HCT116 (cell line): Measurements from ENCODE around the gene SPATS2L. TPM values are rescaled to one million over a fixed set of nuclear protein-coding genes. Genes with fewer than 3 reads are reported as not detected.
A peak's percentile ranks its signal among the peaks of the same experiment; 100 is the strongest.

Experiments
- ATAC-seq: fragments of 200-7000 bp; cut with Tn5 transposase; 2 replicates; pipeline ENCODE4 v1.9.1; 2020; ENCODE audit warnings: mild to moderate bottlenecking, moderate library complexity
- BruUV-seq: library from RNA; stranded (reverse); fragments of 400-500 nt; replicated peaks from 2 replicates; lab custom pipeline; 2021; lab: Mats Ljungman, UMichigan
- CTCF ChIA-PET: fragments of 300-600 bp; sonication (Branson Sonifier 250); formaldehyde crosslinking; loops from one replicate; lab custom pipeline; 2021; ENCODE audit warnings: antibody characterized with exemption; lab: Charles Lee
- POLR2A ChIA-PET: fragments of 300-600, 350-600 bp; sonication (Branson Sonifier 250); formaldehyde crosslinking; loops from one replicate; lab custom pipeline; 2021; ENCODE audit warnings: antibody characterized with exemption; lab: Charles Lee
- RAD21 ChIA-PET, 2 experiments: fragments of 300-600 bp; sonication (Branson Sonifier 250); formaldehyde crosslinking; loops; one replicate each; lab custom pipeline; 2023; ENCODE audit warnings: low total read pairs in 2 of 2; ENCODE audit not compliant: uncharacterized antibody in 2 of 2, unreplicated experiment in 2 of 2, low non-redundant PET in 1 of 2; lab: Charles Lee
- DNase-seq: peaks from one replicate; pipeline ENCODE4 v3.0.0-alpha.2; 2010; ENCODE audit warnings: low read depth, low spot score
- H2AFZ ChIP-seq: fragments of 200-600 bp; shearing (Covaris generic), sonication (generic); 2 replicates; pipeline ENCODE4 v1.6.1; 2017; ENCODE audit warnings: low read depth, mixed run types, mixed read lengths, antibody characterized with exemption, low read length; ENCODE audit not compliant: poor library complexity, severe bottlenecking
- H3K27ac ChIP-seq: 2 replicates; pipeline ENCODE4 v1.5.1; 2012; ENCODE audit warnings: low read depth, low read length
- H3K27me3 ChIP-seq: fragments of 200-600 bp; sonication (generic); 2 replicates; pipeline ENCODE4 v1.6.1; 2016; ENCODE audit warnings: mixed run types, low read length, mixed read lengths; ENCODE audit not compliant: insufficient read depth
- H3K36me3 ChIP-seq, 2 experiments: fragments of 200-500 bp in 1 of 2; fragments of 200-600 bp in 1 of 2; sonication (Bioruptor generic) in 1 of 2; sonication (generic) in 1 of 2; 2 replicates each; pipeline versions ENCODE4 v1.5.1 to v1.6.1; 2014 to 2016; ENCODE audit warnings: low read length in 2 of 2, inconsistent platforms in 1 of 2, mixed read lengths in 1 of 2, mixed run types in 1 of 2; ENCODE audit not compliant: insufficient read depth in 2 of 2, control insufficient read depth in 1 of 2
- H3K4me1 ChIP-seq, 2 experiments: fragments of 200-600 bp in 1 of 2; sonication (generic) in 1 of 2; 2 replicates each; pipeline versions ENCODE4 v1.5.1 to v1.6.1; 2012 to 2017; ENCODE audit warnings: low read length in 2 of 2, inconsistent platforms in 1 of 2, mild to moderate bottlenecking in 1 of 2, mixed read lengths in 1 of 2, mixed run types in 1 of 2, moderate library complexity in 1 of 2; ENCODE audit not compliant: insufficient read depth in 2 of 2, control insufficient read depth in 1 of 2
- H3K4me2 ChIP-seq: fragments of 200-600 bp; sonication (generic); 2 replicates; pipeline ENCODE4 v1.6.1; 2017; ENCODE audit warnings: mixed run types, low read length, mixed read lengths
- H3K4me3 ChIP-seq, 2 experiments: fragments of 200-600 bp in 1 of 2; sonication (generic) in 1 of 2; replicated peaks in 1 of 2; 2 replicates each; pipeline ENCODE4 v1.5.1; 2011 to 2016; ENCODE audit warnings: low read length in 2 of 2, control low read depth in 1 of 2, low read depth in 1 of 2, mild to moderate bottlenecking in 1 of 2, mixed read lengths in 1 of 2, mixed run types in 1 of 2
- H3K79me2 ChIP-seq: fragments of 200-600 bp; sonication (generic); 2 replicates; pipeline ENCODE4 v1.6.1; 2017; ENCODE audit warnings: mild to moderate bottlenecking, mixed run types, low read length, moderate library complexity, mixed read lengths; ENCODE audit not compliant: insufficient read depth
- H3K9ac ChIP-seq: fragments of 200-600 bp; sonication (generic); 2 replicates; pipeline ENCODE4 v1.6.1; 2016; ENCODE audit warnings: low read length, mixed read lengths
- H3K9me2 ChIP-seq: fragments of 200-600 bp; sonication (generic), shearing (Covaris generic); 2 replicates; pipeline ENCODE4 v1.6.1; 2017; ENCODE audit warnings: mixed run types, mild to moderate bottlenecking, moderate library complexity; ENCODE audit not compliant: insufficient read depth
- H3K9me3 ChIP-seq, 2 experiments: fragments of 200-500 bp in 1 of 2; fragments of 200-600 bp in 1 of 2; sonication (Bioruptor generic) in 1 of 2; sonication (generic) in 1 of 2; 2 replicates each; pipeline ENCODE4 v1.6.1; 2014 to 2017; ENCODE audit warnings: low read length in 2 of 2, mixed read lengths in 2 of 2, inconsistent platforms in 1 of 2, low read depth in 1 of 2, mild to moderate bottlenecking in 1 of 2, mixed run types in 1 of 2, moderate library complexity in 1 of 2; ENCODE audit not compliant: control insufficient read depth in 1 of 2, insufficient read depth in 1 of 2
- H4K20me1 ChIP-seq: fragments of 200-600 bp; sonication (generic), shearing (Covaris generic); 2 replicates; pipeline ENCODE4 v1.6.1; 2017; ENCODE audit warnings: mixed run types, mild to moderate bottlenecking, moderate library complexity; ENCODE audit not compliant: insufficient read depth
- ATF3 ChIP-seq: IDR thresholded peaks from 2 replicates; pipeline ENCODE4 v1.6.1; 2012
- CBX3 ChIP-seq: IDR thresholded peaks from 2 replicates; pipeline ENCODE4 v1.6.1; 2012; ENCODE audit warnings: low read depth
- CEBPB ChIP-seq: IDR thresholded peaks from 2 replicates; pipeline ENCODE4 v1.6.1; 2012; ENCODE audit warnings: low read depth
- EGR1 ChIP-seq: IDR thresholded peaks from 2 replicates; pipeline ENCODE4 v1.6.1; 2012; ENCODE audit warnings: low read depth
- ELF1 ChIP-seq: IDR thresholded peaks from 2 replicates; pipeline ENCODE4 v1.6.1; 2012; ENCODE audit warnings: low read depth, borderline replicate concordance
- EZH2 ChIP-seq: fragments of 200-600 bp; sonication (generic); IDR thresholded peaks from 2 replicates; pipeline ENCODE4 v1.6.1; 2017; ENCODE audit warnings: antibody characterized with exemption, mixed run types
- EZH2phosphoT487 ChIP-seq: fragments of 200-600 bp; IDR thresholded peaks from 2 replicates; pipeline ENCODE4 v1.6.1; 2018; ENCODE audit warnings: antibody characterized with exemption, borderline replicate concordance
- FOSL1 ChIP-seq: IDR thresholded peaks from 2 replicates; pipeline ENCODE4 v1.6.1; 2012; ENCODE audit warnings: low read depth
- JUND ChIP-seq: IDR thresholded peaks from 2 replicates; pipeline ENCODE4 v1.6.1; 2012
- MAX ChIP-seq: IDR thresholded peaks from 2 replicates; pipeline ENCODE4 v1.6.1; 2012
- POLR2A ChIP-seq: IDR thresholded peaks from 2 replicates; pipeline ENCODE4 v1.7.0; 2011; ENCODE audit warnings: borderline replicate concordance; ENCODE audit not compliant: insufficient read depth, insufficient read length; ENCODE audit errors: extremely low read depth
- POLR2AphosphoS5 ChIP-seq: IDR thresholded peaks from 2 replicates; pipeline ENCODE4 v1.6.1; 2011; ENCODE audit warnings: mild to moderate bottlenecking, low read depth, low read length, moderate library complexity
- RAD21 ChIP-seq: IDR thresholded peaks from 2 replicates; pipeline ENCODE4 v1.6.1; 2012; ENCODE audit warnings: low read depth, mild to moderate bottlenecking
- SIN3A ChIP-seq: IDR thresholded peaks from 2 replicates; pipeline ENCODE4 v1.6.1; 2012; ENCODE audit warnings: low read depth
- SP1 ChIP-seq: IDR thresholded peaks from 2 replicates; pipeline ENCODE4 v1.6.1; 2012; ENCODE audit warnings: low read depth
- SRF ChIP-seq: IDR thresholded peaks from 2 replicates; pipeline ENCODE4 v1.6.1; 2012; ENCODE audit warnings: low read depth
- TCF7L2 ChIP-seq: IDR thresholded peaks from 2 replicates; pipeline ENCODE4 v1.7.0; 2011; ENCODE audit warnings: borderline replicate concordance, inconsistent platforms; ENCODE audit not compliant: insufficient read depth, insufficient read length; ENCODE audit errors: extremely low read depth
- ZBTB33 ChIP-seq: IDR thresholded peaks from 2 replicates; pipeline ENCODE4 v1.6.1; 2011; ENCODE audit warnings: mild to moderate bottlenecking, low read length, moderate library complexity; ENCODE audit not compliant: insufficient replicate concordance; ENCODE audit errors: extremely low read depth
- ZFX ChIP-seq: fragments of 450-650 bp; IDR thresholded peaks from 2 replicates; pipeline ENCODE4 v1.6.1; 2017
- ZNF274 ChIP-seq: fragments of 200-500 bp; sonication (Bioruptor generic); IDR thresholded peaks from 2 replicates; pipeline ENCODE4 v1.6.1; 2014; ENCODE audit warnings: mild to moderate bottlenecking, low read depth, low read length, inconsistent platforms
- intact Hi-C: fragments of 100-400 bp; cut with micrococcal nuclease; formaldehyde crosslinking; loops from 2 replicates; pipeline ENCODE4 v1.10.0; 2022
- total RNA-seq: library from RNA; stranded (reverse); gene quantifications from one replicate; pipeline ENCODE4 v1.2.1, GENCODE V29; 2021; ENCODE audit not compliant: unreplicated experiment
- TF ChIP-seq, protein P1 (sequence below), 3 experiments: fragments of 200-600 bp in 1 of 3; sonication (generic) in 1 of 3; IDR thresholded peaks in 2 of 3; conservative IDR thresholded peaks in 1 of 3; 2 replicates each; pipeline ENCODE4 v1.5.1; 2012 to 2017; ENCODE audit warnings: low read depth in 2 of 3, low read length in 2 of 3, antibody characterized with exemption in 1 of 3, borderline replicate concordance in 1 of 3, control low read depth in 1 of 3, mild to moderate bottlenecking in 1 of 3, mixed read lengths in 1 of 3, mixed run types in 1 of 3, moderate library complexity in 1 of 3; ENCODE audit not compliant: insufficient read depth in 1 of 3

The SPATS2L gene
- total RNA-seq, 1 experiment from 2014 or later: 87.1 TPM

DNA sequence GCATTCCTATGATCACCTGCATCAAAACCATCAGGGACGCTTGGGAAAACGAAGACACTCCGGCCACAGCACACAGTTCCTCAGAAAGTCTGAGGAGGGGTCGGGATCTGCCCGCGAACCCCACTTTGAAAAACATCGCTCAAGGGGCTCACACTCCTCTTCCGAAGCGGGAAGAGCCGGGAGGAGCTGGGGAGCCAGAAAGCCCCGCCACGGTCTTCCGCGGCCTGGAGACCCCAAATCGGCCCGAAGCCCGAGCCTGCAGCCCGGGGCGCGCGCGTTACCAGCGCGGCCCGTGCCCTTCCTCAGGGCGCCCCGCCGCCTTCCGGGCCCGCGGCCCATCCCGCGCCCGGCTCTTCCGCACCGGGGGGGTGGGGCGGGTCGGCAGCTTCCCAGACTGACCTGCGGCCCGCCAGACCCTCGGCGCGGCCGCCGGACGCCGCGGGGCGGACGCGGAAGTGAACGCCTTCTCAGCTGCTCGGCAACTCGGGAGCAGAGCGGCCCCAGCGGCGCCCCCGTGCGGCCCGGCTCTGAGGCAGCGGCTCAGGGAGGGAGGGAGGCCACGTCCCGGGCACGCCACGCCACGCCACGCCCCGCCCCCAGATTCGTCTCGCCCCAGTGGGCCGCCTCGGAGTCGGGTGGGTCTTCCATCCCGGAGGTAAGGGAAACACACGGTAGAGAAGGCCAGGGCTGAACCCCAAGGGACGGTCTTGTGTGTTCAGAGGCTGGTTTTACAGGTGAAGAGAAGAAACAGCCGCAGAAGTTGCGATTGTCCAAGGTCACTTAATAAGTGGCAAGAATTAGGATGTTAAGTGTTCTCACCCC, 203.3 kb downstream of the SPATS2L start, which contains the start of gene KCTD18:
KCTD18 (minus strand) TSS at position 457 of the 822 bp plus-strand sequence. CDS start 3,052 bp downstream, outside the sequence.
- no peaks in the 10 kb centered on the region for H3K36me3 ChIP-seq
- BruUV-seq: no TSS peak
- H3K27ac ChIP-seq: peak within 1 kb of the TSS; percentile 69
- peak within 1 kb of the TSS; percentile 98 for H2AFZ ChIP-seq
- H3K9me2 ChIP-seq: no peaks in the 10 kb centered on the region
- ATAC-seq (peak; percentile 96), DNase-seq (peak; percentile 46)
- intact Hi-C loops: no loop called here
- peaks cover 5% of the 10 kb centered on the region; the same call in 1 of the 2 replicates for H3K27me3 ChIP-seq
- peak within 1 kb of the TSS; percentile 79 to 96 for H3K4me3 ChIP-seq
- no peaks in the 10 kb centered on the region for H3K79me2 ChIP-seq
- ChIA-PET RAD21 (interaction anchor here in 1 of 2 experiments (0.6 kb wide), 1 partner anchor 16 kb away, joined by 3 read pairs; no protein-coding TSS in a partner anchor), CTCF (interaction anchor here (0.7 to 1.1 kb wide), 3 partner anchors 13 to 524 kb away, joined by 3 to 4 read pairs (median 3); no protein-coding TSS in a partner anchor), POLR2A (no interaction called here)
- no peaks in the 10 kb centered on the region for H3K9me3 ChIP-seq
- no peaks in the 10 kb centered on the region for H4K20me1 ChIP-seq
- peak within 1 kb of the TSS; percentile 84 for H3K9ac ChIP-seq
- peaks cover 2 to 16% of the 10 kb centered on the region in 2 experiments; a peak in 1 of 4 replicates for H3K4me1 ChIP-seq
- TF ChIP-seq ZBTB33 (no peak), TCF7L2 (no peak), EZH2phosphoT487 (no peak), SRF (no peak; the same call in 1 of the 2 replicates), EGR1 (peak; percentile 62; the same call in 1 of the 2 replicates), CEBPB (no peak), ELF1 (peak; percentile 74), ZNF274 (no peak), EZH2 (no peak), RAD21 (peak; percentile 53), MAX (peak; percentile 79), FOSL1 (no peak), SP1 (peak; percentile 24; the same call in 1 of the 2 replicates), ATF3 (no peak), JUND (no peak), POLR2A (no peak), ZFX (peak; percentile 90), POLR2AphosphoS5 (peak; percentile 88), CBX3 (peak; percentile 84), SIN3A (peak; percentile 80; the same call in 1 of the 2 replicates)
- TF ChIP-seq, protein P1, sequence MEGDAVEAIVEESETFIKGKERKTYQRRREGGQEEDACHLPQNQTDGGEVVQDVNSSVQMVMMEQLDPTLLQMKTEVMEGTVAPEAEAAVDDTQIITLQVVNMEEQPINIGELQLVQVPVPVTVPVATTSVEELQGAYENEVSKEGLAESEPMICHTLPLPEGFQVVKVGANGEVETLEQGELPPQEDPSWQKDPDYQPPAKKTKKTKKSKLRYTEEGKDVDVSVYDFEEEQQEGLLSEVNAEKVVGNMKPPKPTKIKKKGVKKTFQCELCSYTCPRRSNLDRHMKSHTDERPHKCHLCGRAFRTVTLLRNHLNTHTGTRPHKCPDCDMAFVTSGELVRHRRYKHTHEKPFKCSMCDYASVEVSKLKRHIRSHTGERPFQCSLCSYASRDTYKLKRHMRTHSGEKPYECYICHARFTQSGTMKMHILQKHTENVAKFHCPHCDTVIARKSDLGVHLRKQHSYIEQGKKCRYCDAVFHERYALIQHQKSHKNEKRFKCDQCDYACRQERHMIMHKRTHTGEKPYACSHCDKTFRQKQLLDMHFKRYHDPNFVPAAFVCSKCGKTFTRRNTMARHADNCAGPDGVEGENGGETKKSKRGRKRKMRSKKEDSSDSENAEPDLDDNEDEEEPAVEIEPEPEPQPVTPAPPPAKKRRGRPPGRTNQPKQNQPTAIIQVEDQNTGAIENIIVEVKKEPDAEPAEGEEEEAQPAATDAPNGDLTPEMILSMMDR (IDR thresholded peaks at IDR 0.05 in 2 of 3, conservative IDR thresholded peaks at IDR 0.05 in 1 of 3; ENCODE audit: borderline replicate concordance in 1 of 3, insufficient read depth in 1 of 3, low read depth in 2 of 3, low read length in 2 of 3): peak; percentile 52 to 84 (median 66)
- peak within 1 kb of the TSS; percentile 99 for H3K4me2 ChIP-seq
